Stimulated activated naive CD8-positive, alpha-beta T cell treated with anti-CD3 and anti-CD28 coated beads, Interleukin-15, Interleukin-2, amounts not matched to agents 100 U/mL and 50 U/mL, for 24 hours (primary cell): ENCODE results near the gene SAMD11.

Source experiments
- ATAC-seq: fragments of 150-1000 bp; cut with Tn5 transposase; one replicate; pipeline ENCODE4 v1.10.0; 2021
- DNase-seq: peaks from one replicate; pipeline ENCODE4 v3.0.0; 2021

SAMD11 gene

DNA sequence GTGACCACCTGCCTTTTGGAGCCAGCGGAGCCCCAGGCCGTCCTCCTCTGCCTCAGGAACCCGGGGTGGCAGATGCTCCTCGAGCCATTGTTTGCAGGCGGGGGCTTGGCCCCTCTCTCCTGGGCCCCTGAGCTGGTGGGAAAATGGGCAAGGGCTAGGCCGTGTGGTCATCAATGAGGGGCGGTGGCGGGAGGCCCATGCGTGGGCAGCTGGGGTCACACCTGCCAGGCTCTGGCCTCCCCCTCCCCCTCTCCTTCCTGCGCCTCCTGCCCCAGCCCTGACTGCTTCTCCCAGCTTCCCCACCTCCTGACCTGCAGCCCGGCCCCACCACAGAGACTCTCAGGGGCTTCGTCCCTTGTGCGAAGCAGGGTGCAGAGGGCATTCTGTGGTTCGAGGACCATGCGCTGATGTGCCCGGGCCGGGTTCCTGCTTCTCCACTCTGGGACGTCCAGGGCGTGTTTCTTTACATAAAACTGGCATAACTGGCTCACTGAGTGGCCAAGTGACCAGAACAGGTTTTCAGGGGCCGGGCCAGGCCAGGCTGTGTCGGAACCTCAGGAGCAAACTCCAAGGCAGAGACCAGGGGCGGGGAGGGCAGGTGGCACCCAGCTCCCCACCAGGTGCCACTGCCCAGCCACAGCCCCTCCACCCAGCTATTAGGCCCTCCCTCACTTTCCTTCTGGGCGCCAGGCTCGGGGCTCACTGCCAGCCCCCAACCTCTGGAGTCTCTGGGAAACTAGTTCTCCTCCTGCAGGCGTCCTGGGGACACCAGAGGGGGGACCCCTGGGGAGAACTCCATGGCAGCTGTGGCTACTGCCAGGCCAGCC lies 9.3 kb downstream of the SAMD11 start:
- DNase-seq = no peak
- no peak for ATAC-seq

DNA sequence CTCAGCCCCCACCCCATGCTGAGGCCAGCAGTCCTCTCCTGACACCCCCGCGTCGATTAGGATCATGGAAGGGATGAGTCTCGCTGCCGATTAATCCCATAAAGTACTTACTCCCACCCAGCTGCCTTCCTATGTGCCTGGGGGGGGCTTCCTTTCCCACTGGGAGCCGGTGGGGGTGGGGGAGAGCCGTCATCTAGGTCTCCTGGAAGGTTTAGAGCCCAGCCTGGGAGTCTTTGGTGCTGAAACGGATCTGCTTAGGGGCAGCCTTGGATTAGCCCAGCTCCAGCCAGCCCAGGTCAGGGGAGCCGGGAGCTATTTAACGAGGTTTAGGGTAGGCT lies 9.8 kb downstream of the SAMD11 start:
- DNase-seq (no peak), ATAC-seq (no peak)

DNA sequence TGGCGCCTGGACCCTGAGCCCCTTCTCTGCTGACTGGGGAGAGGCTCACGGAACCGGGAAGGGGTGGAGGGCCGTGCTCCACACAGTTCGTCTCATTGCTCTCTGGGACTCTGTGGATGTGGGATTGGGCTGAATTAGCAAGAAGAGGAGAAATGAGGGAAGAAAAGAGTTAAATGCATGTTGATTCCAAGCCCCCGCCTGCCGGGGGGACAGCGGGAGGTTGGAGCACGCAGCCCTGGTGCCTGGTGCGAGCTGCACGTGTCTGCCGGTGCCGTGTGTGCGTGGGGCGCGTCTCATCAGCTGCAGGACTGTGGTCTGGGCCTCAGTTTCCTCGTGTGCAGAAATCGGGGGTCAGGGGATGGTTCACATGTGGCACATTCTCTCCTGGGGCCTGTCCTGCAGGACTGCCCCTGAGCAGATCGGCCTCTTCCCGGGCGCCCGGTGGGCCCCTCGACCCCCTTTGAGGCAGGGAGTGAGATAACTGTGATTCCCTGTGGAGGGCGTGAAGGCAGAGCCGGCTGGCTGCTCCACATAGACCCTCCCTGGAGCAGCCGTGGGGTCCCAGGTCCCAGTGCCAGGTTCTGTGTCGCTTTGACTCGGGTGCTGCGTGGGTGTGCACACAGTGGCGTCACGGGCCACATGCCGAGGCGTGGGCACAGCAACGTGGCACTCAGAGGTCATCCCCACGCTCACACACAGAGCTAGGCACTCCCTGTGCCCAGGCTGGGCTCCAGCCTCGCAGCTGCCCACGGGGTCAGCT lies 11.4 kb downstream of the SAMD11 start:
- ATAC-seq (no peak), DNase-seq (no peak)

DNA sequence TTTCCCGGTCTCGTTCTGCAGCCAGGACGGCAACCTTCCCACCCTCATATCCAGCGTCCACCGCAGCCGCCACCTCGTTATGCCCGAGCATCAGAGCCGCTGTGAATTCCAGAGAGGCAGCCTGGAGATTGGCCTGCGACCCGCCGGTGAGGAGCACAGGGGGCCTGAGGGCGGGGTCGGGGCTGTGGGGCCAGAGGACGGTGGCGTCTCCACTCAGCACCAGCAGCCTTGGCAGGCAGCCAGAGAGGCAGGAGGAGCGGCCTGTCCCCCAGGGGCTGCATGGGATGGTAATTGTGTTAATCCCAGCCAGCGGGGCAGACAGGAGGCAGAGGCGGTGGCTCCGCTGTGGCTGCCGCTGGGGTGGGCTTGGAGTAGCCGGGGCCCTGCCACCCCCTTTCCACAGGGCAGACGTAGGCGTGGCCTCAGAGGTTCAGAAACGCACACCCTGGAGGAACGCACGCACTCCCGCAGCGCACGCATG lies 12.1 kb downstream of the SAMD11 start:
- ATAC-seq (no peak), DNase-seq (no peak)

DNA sequence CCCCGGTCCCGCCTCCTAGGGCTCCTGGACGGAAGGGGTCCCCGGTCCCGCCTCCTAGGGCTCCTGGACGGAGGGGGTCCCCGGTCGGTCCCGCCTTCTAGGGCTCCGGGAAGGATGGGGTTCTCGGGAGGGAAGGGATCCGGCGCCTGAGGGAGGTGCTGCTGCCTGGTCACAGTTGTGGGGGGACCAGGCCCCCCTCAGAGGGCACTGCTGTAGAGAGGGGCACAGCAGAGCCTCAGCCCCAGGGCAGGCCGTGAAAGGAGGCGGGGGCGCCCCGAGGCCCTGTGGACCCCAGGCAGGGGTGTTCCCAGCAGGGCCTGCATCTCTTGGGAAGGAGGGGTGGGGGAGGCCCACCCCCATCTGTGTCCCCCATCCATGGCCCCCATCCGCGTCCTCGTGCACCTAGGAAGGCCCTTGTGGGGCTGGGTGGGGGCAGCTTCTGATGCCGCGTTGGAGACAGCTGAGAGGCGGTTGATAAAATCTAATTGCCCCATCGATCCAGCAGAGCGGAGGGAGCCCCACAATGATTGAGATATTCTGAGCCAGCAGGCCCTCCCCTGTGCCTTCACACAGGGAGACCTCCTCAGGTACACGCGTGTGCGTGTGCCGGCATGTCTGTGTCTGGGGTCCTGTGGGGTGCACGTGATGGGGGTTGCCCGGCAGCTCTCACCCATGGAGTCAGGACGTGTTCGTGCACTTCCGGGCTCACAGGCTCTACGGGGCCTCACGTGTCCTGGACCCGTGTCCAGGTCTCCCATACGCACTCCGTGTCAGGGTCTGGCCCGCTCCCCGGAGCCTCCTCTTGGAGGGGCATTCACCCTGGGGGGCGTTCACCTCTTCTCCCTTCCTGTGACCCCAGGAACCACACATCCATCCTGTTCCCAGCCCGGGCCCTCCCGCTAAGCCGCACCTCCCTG lies 12.9 kb downstream of the SAMD11 start:
- DNase-seq (no peak), ATAC-seq (no peak)

DNA sequence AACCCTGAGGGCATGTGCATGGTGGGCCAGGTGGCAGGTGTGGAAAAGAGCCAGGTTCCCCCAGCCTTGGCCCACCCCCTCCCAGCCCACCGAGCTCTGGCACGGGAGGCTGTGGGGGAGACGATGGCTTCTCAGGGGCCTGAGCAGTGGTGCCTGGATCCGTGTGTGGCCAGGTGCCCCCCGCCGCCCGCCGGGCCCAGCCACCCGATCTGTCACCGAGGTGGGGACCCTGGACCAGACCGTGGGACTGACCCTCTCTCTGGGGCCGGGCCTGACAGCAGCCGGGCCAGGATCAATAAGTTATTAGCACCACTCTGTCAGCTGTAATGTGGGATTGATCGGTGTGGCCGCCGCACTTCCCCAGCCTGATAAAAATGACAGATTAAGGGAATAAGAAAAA lies 13.8 kb downstream of the SAMD11 start:
- DNase-seq (no peak), ATAC-seq (no peak)

DNA sequence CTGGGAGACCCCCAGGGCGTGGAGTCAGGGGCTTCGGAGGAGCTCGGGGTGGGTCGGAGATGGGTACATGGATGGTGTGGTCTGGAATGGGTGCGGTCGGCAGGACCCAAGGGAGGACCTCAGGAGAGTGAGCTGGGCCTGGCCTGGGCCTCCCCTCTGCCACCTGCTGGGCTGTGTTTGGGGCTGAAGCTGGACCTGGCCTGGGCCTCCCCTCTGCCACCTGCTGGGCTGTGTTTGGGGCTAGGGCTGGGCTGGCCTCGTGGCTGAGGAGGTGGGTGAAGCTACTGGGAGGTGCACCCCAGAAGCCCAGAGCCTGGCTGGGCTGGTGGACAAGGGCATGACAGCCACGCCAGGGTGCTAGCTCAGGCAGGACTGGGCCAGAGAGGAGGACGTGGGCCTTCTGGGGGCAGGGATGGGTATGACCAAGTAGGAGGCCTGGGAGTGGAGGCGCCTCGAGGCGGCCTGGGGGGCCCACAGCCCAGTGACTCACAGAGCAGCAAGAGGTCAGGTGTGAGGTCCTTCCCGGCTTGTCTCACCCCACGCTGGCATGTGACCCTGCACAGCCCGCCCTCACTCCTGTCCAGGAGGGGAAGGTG lies 14.5 kb downstream of the SAMD11 start:
- DNase-seq (no peak), ATAC-seq (no peak)

DNA sequence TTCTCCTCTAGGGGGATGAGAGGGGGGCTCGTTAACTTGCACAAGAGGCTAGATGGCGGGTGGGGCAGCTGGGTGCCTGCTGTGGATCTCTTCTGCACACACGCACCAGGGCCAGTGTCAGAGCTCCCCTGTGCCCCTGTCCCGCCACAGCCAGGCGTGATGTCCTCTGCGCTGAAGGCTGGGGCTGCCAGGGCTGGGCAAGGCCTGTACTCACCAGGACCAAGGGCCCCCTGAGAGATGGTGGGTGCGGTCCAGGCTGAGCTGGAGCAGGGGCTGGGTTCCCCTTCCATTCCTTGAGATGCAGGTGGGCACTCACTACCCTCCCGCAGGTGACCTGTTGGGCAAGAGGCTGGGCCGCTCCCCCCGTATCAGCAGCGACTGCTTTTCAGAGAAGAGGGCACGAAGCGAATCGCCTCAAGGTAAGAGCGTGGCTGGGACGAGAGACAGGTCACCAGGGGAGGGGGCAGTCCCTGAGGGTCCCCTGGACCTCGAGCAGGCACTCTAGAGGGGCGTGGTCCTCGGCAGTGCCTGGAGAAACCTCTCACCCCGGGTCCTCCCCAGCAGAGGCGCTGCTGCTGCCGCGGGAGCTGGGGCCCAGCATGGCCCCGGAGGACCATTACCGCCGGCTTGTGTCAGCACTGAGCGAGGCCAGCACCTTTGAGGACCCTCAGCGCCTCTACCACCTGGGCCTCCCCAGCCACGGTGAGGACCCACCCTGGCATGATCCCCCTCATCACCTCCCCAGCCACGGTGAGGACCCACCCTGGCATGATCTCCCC lies 15.2 kb downstream of the SAMD11 start:
- no peak for DNase-seq
- ATAC-seq = no peak

DNA sequence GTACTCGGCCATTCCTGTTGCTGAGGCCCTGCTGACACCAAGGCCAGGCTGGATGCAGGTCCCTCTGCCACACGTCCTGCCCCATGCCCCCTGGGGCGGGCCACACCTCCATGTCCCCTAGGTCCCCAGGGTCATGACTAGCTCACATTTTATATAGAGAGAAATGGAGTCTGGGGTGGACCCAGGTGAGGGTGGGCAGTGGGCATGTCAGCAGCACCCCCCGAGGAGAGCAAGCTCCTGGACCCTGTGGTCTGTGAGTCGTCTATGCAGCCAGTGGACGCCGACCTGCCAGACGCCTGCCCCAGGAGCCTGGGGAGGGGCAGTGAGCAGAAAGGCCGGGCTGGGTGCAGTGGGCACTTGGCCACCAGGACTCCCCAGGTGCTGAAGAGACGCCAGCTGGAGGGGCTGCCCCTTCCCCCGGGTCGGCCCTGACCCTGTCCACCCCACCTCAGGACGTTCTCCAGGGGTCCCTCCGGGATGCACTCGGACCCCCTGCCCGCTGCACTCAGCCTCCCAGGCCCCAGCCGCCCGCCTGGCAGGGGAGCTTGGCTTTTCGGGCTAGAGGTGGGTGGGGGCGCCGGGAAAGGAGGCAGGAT lies 15.9 kb downstream of the SAMD11 start:
- DNase-seq = no peak
- ATAC-seq = no peak

DNA sequence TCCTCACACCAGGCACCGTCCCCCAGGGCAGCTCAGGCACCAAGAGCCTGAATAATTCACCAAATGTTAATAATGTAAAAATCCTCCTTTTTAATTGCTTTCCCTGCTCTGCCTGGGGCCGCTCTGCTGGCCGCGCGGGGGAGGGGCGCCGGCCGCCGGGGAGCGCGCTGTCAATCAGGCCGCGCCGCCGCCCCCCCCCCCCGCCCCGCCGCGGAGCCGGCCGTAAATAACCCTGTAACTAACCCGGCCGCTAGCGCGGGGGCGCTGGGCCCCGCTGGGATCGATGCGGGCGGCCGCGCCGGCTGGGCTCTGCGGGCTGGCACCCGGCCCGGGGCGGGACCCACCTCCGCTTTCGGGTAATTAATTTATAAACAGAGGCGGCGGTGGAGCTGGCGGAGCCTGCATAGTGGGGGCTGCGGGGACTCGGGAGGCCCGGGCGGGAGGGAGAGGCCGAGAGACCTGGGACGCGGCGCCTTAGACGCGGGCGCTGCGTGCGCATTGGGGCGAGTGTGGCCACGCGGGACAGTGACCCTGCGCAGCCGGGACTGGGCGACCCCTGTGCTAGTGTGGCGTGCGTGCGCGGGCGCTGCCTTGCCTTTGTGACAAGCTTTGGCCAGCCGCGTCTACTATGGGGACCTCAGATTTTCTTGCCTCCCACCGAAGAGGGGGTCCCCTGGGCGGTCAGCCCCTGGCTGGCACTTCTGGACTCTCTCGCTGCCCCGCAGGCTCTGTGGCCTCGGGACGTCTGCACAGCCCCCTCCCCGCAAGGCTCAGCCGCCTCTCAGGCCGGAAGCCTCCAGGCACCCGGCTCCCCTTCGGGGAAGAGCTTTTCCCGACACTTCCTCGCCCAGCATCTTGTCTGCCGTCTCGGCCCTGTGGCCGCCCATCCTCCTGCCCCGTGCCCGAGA lies 16.6 kb downstream of the SAMD11 start:
- ATAC-seq = no peak
- DNase-seq = no peak

DNA sequence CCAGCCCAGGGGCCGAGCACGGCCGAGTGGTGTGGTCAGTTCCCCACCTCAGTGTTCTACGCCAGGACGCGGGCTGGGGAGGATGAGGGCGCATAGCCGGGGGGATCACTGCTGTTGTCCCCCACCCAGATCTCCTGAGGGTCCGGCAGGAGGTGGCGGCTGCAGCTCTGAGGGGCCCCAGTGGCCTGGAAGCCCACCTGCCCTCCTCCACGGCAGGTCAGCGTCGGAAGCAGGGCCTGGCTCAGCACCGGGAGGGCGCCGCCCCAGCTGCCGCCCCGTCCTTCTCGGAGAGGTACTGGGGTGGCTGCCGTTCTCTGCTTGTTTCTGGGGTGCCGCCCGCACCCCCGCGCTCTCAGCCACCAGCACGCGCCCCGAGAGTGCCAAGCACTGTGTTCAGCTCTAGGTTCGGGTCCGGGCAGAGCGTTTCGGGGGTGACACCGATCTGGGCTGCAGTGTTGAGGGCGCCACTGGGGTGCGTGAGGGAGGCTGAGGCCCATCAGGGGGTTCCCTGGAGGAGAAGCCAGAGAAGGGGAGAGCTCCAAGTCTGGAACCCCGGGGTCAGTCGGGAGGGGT lies 17.4 kb downstream of the SAMD11 start:
- ATAC-seq = no peak
- no peak for DNase-seq

DNA sequence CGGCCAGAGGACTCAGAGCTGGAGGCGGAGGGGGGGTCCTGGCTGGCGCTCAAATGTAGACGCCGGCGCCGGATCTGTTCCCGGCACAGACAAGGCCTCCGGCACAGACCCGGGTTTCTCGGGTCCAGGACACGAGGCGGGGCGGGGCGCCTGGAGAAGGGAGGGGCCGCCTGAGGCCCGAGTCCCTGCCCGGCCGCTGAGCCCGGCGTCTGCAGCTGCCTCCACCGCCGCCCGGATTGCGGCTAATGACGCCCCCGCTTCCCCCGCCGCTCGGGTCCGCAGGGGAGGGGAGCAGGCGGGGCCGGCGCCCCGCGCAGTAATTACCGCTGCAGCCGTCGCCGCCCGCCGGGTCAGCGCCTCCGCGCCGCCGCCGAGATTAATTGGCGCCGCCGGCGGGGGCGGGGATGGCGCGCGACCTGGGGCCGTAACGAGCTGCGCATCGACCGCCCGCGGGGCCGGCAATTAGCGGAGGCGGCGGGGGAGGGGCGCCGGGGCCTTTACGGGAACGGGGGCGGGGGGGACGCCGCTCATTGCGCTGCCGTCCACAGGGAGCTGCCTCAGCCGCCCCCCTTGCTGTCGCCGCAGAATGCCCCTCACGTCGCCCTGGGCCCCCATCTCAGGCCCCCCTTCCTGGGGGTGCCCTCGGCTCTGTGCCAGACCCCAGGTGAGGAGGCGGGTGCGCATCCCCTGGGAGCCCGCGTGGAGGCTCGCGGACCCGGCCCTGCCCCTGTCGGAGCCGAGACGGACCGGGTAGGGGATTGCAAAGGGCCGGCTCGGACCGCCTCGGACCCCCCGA lies 18.1 kb downstream of the SAMD11 start:
- ATAC-seq (no peak), DNase-seq (peak; percentile 41)

DNA sequence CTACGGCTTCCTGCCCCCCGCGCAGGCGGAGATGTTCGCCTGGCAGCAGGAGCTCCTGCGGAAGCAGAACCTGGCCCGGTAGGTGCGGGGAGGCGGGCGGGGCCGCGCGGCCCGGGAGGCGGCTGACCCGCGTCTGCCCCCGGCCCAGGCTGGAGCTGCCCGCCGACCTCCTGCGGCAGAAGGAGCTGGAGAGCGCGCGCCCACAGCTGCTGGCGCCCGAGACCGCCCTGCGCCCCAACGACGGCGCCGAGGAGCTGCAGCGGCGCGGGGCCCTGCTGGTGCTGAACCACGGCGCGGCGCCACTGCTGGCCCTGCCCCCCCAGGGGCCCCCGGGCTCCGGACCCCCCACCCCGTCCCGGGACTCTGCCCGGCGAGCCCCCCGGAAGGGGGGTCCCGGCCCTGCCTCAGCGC lies 18.7 kb downstream of the SAMD11 start:
- no peak for ATAC-seq

DNA sequence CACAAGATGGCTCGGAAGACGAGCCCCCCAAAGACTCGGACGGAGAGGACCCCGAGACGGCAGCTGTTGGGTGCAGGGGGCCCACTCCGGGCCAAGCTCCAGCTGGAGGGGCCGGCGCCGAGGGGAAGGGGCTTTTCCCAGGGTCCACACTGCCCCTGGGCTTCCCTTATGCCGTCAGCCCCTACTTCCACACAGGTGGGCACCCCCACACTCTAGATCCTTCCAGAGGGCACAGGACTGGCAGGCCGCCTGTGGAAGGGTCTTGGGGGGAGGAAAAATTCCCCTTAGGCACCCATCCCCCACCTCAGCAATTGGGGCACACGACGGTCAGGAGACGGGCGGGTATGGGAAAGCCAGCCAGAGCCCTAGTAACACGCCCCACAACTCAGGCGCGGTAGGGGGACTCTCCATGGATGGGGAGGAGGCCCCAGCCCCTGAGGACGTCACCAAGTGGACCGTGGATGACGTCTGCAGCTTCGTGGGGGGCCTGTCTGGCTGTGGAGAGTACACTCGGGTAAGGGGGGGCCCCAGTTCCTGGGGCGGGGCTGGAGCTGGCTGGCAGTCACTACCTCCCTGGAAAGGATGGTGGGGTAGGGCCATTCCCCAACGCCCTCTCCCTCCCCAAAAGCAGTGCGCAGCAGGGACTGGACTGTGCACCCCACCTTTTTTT lies 19.3 kb downstream of the SAMD11 start:
- ATAC-seq (no peak), DNase-seq (no peak)

More for the DNA sequence above, 18.7 kb downstream of the SAMD11 start:
- DNase-seq = no peak

DNA sequence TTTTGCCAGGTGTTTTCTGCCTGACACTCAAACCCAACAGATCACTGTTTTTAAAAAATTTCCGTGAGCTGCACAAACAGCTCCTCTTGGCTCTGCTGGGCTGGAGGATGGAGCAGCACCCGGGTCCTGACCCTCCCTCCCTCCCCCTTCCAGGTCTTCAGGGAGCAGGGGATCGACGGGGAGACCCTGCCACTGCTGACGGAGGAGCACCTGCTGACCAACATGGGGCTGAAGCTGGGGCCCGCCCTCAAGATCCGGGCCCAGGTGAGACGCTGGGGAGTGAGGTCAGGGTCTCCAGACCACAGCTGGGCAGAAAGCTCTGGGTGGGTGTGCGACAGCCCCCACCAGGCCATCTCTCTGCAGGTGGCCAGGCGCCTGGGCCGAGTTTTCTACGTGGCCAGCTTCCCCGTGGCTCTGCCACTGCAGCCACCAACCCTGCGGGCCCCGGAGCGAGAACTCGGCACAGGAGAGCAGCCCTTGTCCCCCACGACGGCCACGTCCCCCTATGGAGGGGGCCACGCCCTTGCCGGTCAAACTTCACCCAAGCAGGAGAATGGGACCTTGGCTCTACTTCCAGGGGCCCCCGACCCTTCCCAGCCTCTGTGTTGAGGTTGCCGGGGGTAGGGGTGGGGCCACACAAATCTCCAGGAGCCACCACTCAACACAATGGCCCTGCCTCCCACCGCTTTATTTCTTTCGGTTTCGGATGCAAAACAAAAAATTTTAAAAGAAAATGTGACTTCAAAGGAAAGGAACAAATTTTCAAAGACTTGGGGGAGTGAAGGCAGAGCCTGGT lies 20.0 kb downstream of the SAMD11 start:
- no peak for ATAC-seq

DNA sequence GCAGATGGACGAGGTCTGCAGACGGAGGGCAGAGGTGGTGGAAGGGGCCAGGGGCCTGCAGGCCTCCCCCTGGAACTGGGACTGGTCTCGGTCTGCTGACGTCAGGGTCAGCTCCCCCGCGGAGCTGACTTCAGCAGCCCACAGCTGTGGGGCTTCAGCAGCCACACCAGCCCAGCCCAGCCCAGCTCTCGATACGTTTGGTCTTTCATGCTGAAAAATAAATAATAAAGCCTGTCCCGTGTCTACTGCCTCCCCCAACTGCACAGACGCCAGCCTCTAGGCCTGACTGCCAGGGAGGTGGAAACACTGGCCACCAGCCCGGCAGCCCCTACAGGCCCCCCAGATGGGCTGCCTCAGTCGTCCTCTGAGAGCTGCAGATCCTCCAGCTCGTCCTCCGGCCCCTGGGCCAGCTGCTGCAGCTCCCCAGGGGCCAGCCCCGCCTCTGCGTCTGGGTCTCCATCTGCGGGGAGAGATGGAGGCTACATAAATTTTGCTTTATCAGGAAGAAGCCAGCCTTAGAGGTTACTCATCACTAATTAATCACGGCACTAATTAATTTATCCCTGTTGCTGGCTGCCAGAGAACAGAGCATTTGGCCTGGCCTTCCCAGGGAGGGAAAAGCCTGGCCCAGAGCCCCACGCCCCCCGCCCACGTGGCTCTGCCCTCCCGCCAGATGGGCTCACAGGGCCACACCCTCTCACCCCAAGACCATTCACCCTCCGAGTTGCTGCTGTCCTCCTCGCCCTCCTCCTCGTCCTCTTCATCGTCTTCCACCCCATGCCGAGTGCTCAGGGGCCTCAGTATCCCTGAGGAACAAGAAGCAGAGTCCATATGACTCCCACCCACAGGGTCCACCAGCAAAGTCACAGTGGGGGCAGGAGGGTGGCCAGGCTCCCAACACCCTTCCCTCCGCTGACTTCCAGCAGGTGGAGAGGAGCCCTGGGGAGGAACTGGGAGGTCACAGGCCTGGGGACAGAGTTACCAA lies 20.9 kb downstream of the SAMD11 start:
- no peak for ATAC-seq

More for the DNA sequence above, 20.0 kb downstream of the SAMD11 start:
- DNase-seq = no peak

More for the DNA sequence above, 20.9 kb downstream of the SAMD11 start:
- DNase-seq = no peak
